Endothelial cell of umbilical vein (primary cell): ENCODE results near the gene MIB2. TPM values are rescaled to one million over a fixed set of nuclear protein-coding genes. Genes with fewer than 3 reads are reported as not detected.

Source experiments
- BruUV-seq: library from RNA; stranded (reverse); fragments of 400-500 nt; replicated peaks from 2 replicates; lab custom pipeline; 2021; lab: Mats Ljungman, UMichigan
- CTCF ChIA-PET: fragments of 300-600, 350-600 bp; sonication (Branson Sonifier 250); formaldehyde crosslinking; loops from one replicate; lab custom pipeline; 2021; ENCODE audit warnings: antibody characterized with exemption, inconsistent platforms; lab: Charles Lee
- POLR2A ChIA-PET: fragments of 300-600, 350-600 bp; sonication (Branson Sonifier 250); formaldehyde crosslinking; loops from one replicate; lab custom pipeline; 2021; ENCODE audit warnings: antibody characterized with exemption, inconsistent platforms; lab: Charles Lee
- DNase-seq: peaks from one replicate; pipeline ENCODE4 v3.0.0-alpha.2; 2011; ENCODE audit warnings: low read depth, low spot score
- FAIRE-seq: peaks from 2 replicates; lab custom pipeline; 2011; peaks lifted over from hg19 to GRCh38; lab: Jason Lieb, UNC
- H2AFZ ChIP-seq: 2 replicates; pipeline ENCODE4 v1.6.0; 2012; ENCODE audit warnings: low read depth, low read length, control low read depth, inconsistent platforms
- H3K27ac ChIP-seq: 2 replicates; pipeline ENCODE4 v1.5.1; 2011; ENCODE audit warnings: low read depth, mild to moderate bottlenecking, control low read depth, low read length, moderate library complexity; ENCODE audit not compliant: insufficient read depth
- H3K27me3 ChIP-seq, 2 experiments: 2 replicates each; pipeline versions ENCODE4 v1.6.0 to v1.6.1; 2011; ENCODE audit warnings: low read length in 2 of 2, mixed read lengths in 1 of 2; ENCODE audit not compliant: control insufficient read depth in 2 of 2, insufficient read depth in 2 of 2
- H3K36me3 ChIP-seq, 2 experiments: 2 replicates in 1 of 2; 3 replicates in 1 of 2; pipeline ENCODE4 v1.5.1; 2011; ENCODE audit warnings: low read length in 2 of 2, mild to moderate bottlenecking in 1 of 2, moderate library complexity in 1 of 2; ENCODE audit not compliant: control insufficient read depth in 2 of 2, insufficient read depth in 2 of 2; ENCODE audit errors: extremely low read depth in 1 of 2
- H3K4me1 ChIP-seq: 3 replicates; pipeline ENCODE4 v1.5.1; 2011; ENCODE audit warnings: mild to moderate bottlenecking, low read length; ENCODE audit not compliant: control insufficient read depth, insufficient read depth; ENCODE audit errors: extremely low read depth
- H3K4me2 ChIP-seq: 2 replicates; pipeline ENCODE4 v1.6.1; 2011; ENCODE audit warnings: low read length, control low read depth, mixed read lengths; ENCODE audit not compliant: insufficient read depth
- H3K4me3 ChIP-seq, 3 experiments: fragments of 200-600 bp in 1 of 3; sonication (generic), shearing (Covaris generic) in 1 of 3; replicated peaks in 1 of 3; 2 replicates each; pipeline ENCODE4 v1.5.1; 2011 to 2016; ENCODE audit warnings: control low read depth in 3 of 3, low read length in 3 of 3, mild to moderate bottlenecking in 2 of 3, inconsistent platforms in 1 of 3, low read depth in 1 of 3, moderate library complexity in 1 of 3; ENCODE audit not compliant: insufficient read depth in 1 of 3
- H3K79me2 ChIP-seq: 2 replicates; pipeline ENCODE4 v1.6.0; 2012; ENCODE audit warnings: low read length, inconsistent platforms; ENCODE audit not compliant: control insufficient read depth, insufficient read depth
- H3K9ac ChIP-seq: replicated peaks from 2 replicates; pipeline ENCODE3; 2011; ENCODE audit warnings: low read length, control low read depth; ENCODE audit not compliant: insufficient read depth; ENCODE audit errors: extremely low read depth
- H3K9me1 ChIP-seq: replicated peaks from 3 replicates; pipeline ENCODE4 v1.6.0; 2011; ENCODE audit warnings: mild to moderate bottlenecking, low read length; ENCODE audit not compliant: control insufficient read depth, insufficient read depth; ENCODE audit errors: extremely low read depth
- H3K9me3 ChIP-seq: replicated peaks from 2 replicates; pipeline ENCODE4 v1.5.1; 2012; ENCODE audit warnings: low read length, inconsistent platforms; ENCODE audit not compliant: control insufficient read depth, insufficient read depth
- H4K20me1 ChIP-seq: replicated peaks from 2 replicates; pipeline ENCODE3; 2011; ENCODE audit warnings: mild to moderate bottlenecking, low read length; ENCODE audit not compliant: control insufficient read depth, insufficient read depth; ENCODE audit errors: extremely low read depth
- CTCF ChIP-seq, 2 donors: IDR thresholded peaks; 1 replicate in 1 of 2; 2 replicates in 1 of 2; pipeline ENCODE4 v1.5.1; 2011; ENCODE audit warnings: low read length in 2 of 2, mild to moderate bottlenecking in 2 of 2, moderate library complexity in 2 of 2, control low read depth in 1 of 2, inconsistent platforms in 1 of 2, low read depth in 1 of 2; ENCODE audit not compliant: insufficient read depth in 1 of 2; ENCODE audit errors: extremely low read depth in 1 of 2
- EZH2 ChIP-seq: IDR thresholded peaks from 2 replicates; pipeline ENCODE4 v1.6.1; 2012; ENCODE audit warnings: borderline replicate concordance, low read depth, mild to moderate bottlenecking, moderate library complexity, low read length, inconsistent platforms; ENCODE audit not compliant: severe bottlenecking
- FOS ChIP-seq: IDR thresholded peaks from 2 replicates; pipeline ENCODE4 v1.6.1; 2011; ENCODE audit warnings: mild to moderate bottlenecking, low read length, moderate library complexity, borderline replicate concordance; ENCODE audit not compliant: insufficient read depth
- GATA2 ChIP-seq: IDR thresholded peaks from 2 replicates; pipeline ENCODE4 v1.7.0; 2011; ENCODE audit warnings: low read depth, mild to moderate bottlenecking, moderate library complexity, mixed read lengths, low read length; ENCODE audit not compliant: insufficient read length, insufficient read depth
- JUN ChIP-seq: IDR thresholded peaks from 2 replicates; pipeline ENCODE4 v1.6.1; 2011; ENCODE audit warnings: borderline replicate concordance, low read depth; ENCODE audit not compliant: insufficient read length, insufficient read depth
- MAX ChIP-seq: IDR thresholded peaks from 2 replicates; pipeline ENCODE4 v1.6.1; 2011; ENCODE audit not compliant: insufficient read depth, insufficient read length
- MYC ChIP-seq: IDR thresholded peaks from one replicate; pipeline ENCODE4 v1.6.1; 2011; ENCODE audit warnings: mild to moderate bottlenecking, low read depth, low read length
- POLR2A ChIP-seq: IDR thresholded peaks from 2 replicates; pipeline ENCODE4 v1.6.1; 2012; ENCODE audit warnings: low read depth, mild to moderate bottlenecking, control low read depth, low read length
- POLR2AphosphoS5 ChIP-seq: IDR thresholded peaks from 2 replicates; pipeline ENCODE4 v1.6.1; 2012; ENCODE audit warnings: low read depth, mild to moderate bottlenecking, control low read depth, low read length, moderate library complexity; ENCODE audit not compliant: insufficient read depth
- dilution Hi-C: fragments of 300-500 bp; cut with MboI; formaldehyde crosslinking; loops from one replicate; pipeline ENCODE4 v1.15.0; 2019; ENCODE audit warnings: low sequenced_read_pairs; ENCODE audit not compliant: extremely low pct_ligation_motif_present
- intact Hi-C: fragments of 100-400 bp; cut with micrococcal nuclease; formaldehyde crosslinking; loops from one replicate; pipeline ENCODE4 v1.10.0; 2022
- polyA plus RNA-seq, 4 experiments: library from polyadenylated mRNA; depleted of rRNA in 3 of 4; stranded (reverse) in 3 of 4; unstranded in 1 of 4; fragments of >200 nt; gene quantifications; 2 replicates each; pipeline versions ENCODE4 v1.2.1 to v1.2.3, GENCODE V29; 2011 to 2012; ENCODE audit warnings: missing spikeins in 1 of 4
- total RNA-seq: library from RNA; stranded (reverse); gene quantifications from 2 replicates; pipeline ENCODE4 v1.2.3, GENCODE V29; 2021

The MIB2 gene
- total and polyA plus RNA-seq, 2 donors (not counting 3 experiments of a cell fraction or from before 2014, with no cell fraction given), result 25.9 to 45.0 TPM

GRCh38 chr1:1593834-1594601 lies 21.3 kb upstream of the MIB2 start:
- no peak overlapping the region for H3K4me2 ChIP-seq
- no peaks in the 10 kb centered on the region for H3K4me1 ChIP-seq
- H3K36me3 ChIP-seq, result no peaks in the 10 kb centered on the region
- intact Hi-C loops (no loop called here), dilution Hi-C loops (no loop called here)
- no peak for DNase-seq
- peaks cover 14 to 18% of the 10 kb centered on the region in 2 experiments for H3K27me3 ChIP-seq
- no TSS peak for BruUV-seq
- ChIA-PET POLR2A (no interaction called here), CTCF (no interaction called here)
- TF ChIP-seq CTCF (IDR thresholded peaks at IDR 0.05; ENCODE audit: extremely low read depth in 1 of 2, insufficient read depth in 1 of 2, low read depth in 1 of 2, low read length in 2 of 2) (no peak), JUN (no peak), EZH2 (no peak), POLR2A (no peak), MAX (no peak), FOS (no peak), POLR2AphosphoS5 (no peak), GATA2 (no peak), MYC (no peak)
- H3K4me3 ChIP-seq, result no peak overlapping the region
- H4K20me1 ChIP-seq, result no peaks in the 10 kb centered on the region
- no peak overlapping the region for H2AFZ ChIP-seq
- H3K9ac ChIP-seq, result no peak overlapping the region
- no peaks in the 10 kb centered on the region for H3K9me1 ChIP-seq
- H3K79me2 ChIP-seq, result no peaks in the 10 kb centered on the region
- no peaks in the 10 kb centered on the region for H3K9me3 ChIP-seq
- H3K27ac ChIP-seq, result no peak overlapping the region
- no peak for FAIRE-seq
